GM21360 (cell line): ENCODE measurements around the gene CES2.
"Not testable (repeated sequence)": the region's sequence is repeated elsewhere in the genome, so short reads cannot be mapped to it uniquely, and the experiment has no call there.

Experiments used
- ATAC-seq: cut with Tn5 transposase; IDR thresholded peaks from one replicate; pipeline ENCODE4 v1.9.1; 2021; ENCODE audit warnings: mild to moderate bottlenecking, moderate library complexity; ENCODE audit not compliant: unreplicated experiment

CES2 gene

DNA sequence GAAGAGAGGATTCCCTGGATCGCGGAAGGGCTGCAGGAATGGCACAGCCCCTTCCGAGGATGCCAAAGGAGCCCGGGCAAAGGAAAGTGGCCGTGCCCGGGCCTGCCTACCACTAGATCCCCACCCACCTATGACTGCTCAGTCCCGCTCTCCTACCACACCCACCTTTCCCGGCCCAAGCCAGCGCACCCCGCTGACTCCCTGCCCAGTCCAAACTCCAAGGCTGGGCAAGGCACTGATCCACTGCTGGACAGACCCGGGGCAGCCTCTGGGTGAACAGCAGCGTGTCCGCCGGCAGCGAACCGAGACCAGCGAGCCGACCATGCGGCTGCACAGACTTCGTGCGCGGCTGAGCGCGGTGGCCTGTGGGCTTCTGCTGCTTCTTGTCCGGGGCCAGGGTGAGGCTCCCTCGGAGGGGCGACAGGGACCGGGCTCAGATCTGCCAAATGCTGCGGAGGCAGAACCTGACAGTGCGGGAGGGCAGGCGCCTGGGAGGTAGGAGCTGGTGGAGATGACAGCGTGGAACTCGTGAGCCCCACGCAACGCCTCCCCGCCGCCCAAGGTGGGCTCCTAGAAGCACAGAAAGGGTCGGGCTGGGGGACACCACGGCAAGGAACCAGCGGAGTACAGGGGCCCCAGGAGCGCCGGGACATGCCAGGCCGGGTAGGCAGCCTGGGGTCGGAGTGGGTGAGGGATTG, at the start of gene CES2:
TSS of gene CES2 (plus strand) at position 203 of the 698 bp plus-strand sequence. CDS start at position 323, 120 bp downstream.
- no peak for ATAC-seq

DNA sequence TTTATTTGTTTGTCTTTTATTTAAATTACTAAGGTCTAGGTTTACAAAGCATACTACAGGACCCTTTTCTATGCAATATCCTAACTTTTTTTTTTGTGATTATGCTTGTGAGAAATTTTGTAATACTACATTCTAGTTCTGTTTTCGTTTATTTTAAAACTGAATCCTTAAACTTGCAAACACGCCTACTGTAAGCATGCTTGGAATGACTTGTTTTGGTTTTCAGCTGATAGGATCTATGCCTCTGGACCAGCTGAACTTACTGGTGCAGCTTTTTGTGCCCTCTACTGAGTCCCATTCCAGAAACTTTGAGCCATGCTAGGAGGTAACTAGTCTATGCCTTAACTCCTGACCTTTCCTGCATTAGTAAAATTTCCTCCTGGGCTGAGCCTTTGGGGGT, 49.0 kb upstream of the CES2 start:
- no peak for ATAC-seq

DNA sequence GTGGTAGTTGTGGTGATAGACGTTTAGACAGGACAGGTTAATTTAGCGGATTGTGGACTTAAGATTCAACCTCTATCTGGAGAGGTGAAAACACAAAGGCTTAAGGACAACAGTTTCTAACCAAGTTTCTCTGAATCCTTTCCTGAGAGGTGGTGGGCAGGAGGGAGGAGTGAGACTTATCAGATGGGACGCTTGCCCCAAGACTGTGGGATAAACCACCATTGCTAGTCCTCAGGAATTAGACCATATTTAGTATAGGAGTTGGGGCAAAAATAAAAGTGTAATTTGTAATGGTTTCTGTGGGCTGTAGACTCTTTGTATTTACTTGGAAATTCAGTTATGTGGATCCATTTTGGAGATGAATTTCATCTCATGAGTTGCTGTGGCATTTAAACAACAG, 48.4 kb upstream of the CES2 start:
- no peak for ATAC-seq

DNA sequence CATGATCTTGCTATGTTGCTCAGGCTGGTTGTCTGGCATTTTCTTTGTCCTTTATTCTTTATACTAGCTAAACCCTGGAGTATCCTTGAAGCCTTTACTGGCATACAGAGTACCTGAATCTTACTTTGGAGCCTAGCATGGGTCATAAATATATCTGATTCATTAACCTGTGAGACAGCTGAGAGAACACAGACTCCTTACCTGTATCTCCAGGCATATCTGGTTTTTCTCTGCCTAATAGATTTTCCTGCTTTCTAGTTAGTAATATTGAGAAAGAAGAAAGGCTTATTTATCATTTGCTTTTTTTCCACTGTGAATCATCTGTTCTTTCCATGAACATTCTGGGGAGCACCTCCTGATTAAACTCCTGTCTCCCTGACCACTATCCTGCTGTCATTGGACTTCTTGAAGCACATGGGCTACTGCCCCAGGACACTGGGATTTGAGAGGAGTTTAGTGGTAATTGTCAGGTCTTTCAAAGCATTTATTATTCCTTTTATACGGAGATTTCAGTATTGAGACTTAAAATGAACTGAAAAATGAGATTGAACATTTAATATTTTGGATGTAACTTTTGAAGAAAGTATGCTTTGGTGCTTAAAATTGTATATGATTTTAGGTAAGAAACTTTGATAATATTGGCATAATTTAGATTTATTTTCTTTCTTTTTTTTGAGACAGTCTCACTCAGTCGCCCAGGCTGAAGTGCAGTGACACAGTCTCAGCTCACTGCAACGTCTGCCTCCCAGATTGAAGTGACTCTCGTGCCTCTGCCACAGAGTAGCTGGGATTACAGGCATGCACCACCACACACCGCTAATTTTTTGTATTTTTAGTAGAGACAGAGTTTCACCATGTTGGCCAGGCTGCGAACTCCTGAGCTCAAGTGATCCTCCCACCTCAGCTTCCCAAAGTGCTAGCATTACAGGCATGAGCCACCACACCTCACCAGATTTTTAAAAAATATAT, 46.4 kb upstream of the CES2 start:
- no peak for ATAC-seq

DNA sequence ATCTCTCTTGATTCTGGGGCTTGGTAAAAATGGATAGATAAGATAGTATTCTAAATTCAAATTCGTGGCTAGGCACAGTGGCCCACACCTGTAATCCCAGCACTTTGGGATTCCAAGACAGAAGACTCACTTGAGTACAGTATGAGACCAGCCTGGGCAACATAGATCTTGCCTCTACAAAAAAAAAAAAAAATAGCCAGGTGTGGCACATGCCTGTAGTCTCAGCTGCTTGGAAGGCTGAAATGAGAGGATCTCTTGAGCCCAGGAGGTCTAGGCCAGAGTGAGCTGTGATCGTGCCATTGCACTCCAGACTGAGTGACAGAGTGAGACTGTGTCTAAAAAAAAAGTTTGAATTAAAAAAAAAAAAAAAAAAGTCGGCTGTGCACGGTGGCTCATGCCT, 45.7 kb upstream of the CES2 start:
- no peak for ATAC-seq

DNA sequence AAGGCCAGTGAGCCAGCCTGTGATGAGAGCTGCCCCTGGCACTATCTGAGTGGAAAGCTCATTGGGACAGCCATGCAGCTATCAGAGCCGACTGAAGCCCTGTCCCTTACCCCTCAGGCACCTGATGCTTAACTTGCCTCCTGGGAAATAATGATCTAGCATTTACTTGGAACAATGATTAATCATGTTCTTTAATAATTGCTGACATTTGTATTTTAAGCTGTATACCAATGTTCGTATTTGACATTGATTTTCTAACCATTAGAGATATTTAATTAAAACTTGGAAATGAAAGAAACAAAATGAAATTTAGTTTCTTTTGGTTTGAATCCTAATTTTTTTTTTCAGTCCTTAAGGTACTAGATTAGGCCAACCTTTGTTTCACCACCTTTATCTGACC, 44.5 kb upstream of the CES2 start:
- no peak for ATAC-seq

- ATAC-seq: no peak
Measured at GRCh38 chr16:66891360-66891759, 44.0 kb upstream of the CES2 start.

DNA sequence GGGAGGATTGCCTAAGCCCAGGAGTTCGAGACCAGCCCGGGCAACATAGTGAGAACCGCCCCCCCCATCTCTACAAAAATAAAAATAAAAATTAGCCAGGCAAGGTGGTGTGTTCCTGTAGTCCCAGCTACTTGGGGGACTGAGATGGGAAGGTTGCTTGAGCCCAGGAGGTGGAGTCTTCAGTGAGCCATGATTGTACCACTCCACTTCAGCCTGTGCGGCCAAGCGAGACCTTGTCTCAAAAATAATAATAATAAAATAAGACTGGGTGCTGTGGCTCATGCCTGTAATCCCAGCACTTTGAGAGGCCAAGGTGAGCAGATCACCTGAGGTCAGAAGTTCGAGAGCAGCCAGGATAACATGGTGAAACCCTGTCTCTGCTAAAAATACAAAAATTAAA, 43.5 kb upstream of the CES2 start:
- no peak for ATAC-seq

DNA sequence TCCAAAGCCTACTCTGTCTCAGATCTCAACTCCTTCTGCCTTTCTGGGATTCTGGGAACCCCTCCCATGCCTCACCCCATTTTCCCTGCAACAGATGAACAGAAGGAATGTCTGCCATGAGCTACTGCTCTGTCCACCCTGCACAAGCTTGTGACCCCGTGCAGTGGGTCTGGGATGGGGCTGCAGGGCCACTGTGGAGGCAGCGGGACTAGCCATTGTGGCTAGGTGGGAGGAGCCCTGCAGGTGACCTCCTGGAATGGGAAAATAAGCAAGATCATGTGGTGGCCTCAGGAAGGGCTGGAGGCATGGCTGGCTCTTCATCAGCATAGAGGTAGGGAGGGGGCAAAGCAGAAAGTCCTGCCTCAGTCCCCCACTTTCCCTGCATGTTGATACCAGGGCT, 41.3 kb upstream of the CES2 start:
- no peak for ATAC-seq

DNA sequence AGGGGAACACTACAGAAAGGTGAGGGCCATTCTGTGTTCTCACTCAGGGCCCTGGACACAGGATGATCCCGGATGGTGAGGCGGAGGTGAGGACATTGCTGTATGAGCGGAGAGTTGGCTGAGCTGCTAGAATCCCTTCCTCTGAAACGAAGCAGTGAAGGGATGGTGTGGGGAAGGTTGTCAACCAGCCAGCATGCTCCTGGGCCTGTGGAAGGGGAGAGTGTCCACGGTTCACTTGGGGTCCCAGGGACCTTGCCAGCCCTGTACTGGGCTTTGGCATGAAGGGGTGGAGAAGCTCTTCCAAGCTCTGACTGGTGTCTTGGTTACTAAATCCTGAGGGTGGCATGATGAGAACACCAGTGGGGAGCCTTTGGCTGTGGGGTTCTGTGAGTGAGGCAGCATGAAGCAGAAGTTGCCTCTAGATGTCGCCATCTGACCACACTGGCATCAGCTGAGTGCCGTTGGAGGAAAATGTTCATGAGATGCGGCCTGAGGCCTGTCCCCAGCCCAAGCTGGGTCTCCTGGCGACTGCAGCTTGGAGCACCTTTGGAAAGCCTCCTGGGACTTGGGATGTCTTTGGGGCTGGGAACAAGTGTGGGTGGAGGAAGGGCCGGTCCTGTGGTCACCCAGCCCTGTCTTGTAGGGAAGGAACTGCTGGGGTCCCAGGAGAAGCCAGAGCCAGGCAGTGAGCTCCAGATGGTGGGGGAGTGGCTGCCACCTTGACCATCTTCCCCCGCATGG, 40.2 kb upstream of the CES2 start:
- no peak for ATAC-seq

GRCh38 chr16:66895689-66895979, 39.7 kb upstream of the CES2 start:
- ATAC-seq: no peak

DNA sequence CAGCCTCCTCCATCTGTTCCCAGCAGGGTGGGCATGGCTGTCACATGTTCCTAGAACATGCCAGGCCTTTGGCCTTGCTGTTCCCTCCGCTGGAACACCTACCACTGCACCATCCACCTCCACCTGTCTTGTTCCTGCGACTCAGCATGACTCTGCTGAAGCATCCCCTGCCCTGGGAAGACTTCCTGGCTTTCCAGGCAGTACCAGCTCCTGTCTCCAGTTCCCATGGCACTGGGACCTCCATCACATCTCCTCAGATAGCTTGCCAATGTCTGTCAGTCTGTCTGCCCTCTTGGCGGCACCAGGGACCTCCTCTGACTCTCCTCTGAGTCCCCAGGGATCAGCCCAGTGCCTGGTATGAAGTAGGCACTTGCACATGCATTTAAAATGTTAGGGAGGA, 39.3 kb upstream of the CES2 start:
- no peak for ATAC-seq

- ATAC-seq: not testable (repeated sequence)
Measured at GRCh38 chr16:66896682-66897081, 38.6 kb upstream of the CES2 start.

- no peak for ATAC-seq
Measured at GRCh38 chr16:66898207-66898606, 37.1 kb upstream of the CES2 start.

- no peak for ATAC-seq
Measured at GRCh38 chr16:66898933-66899309, 36.4 kb upstream of the CES2 start.

- ATAC-seq: no peak
Measured at GRCh38 chr16:66899310-66899944, 35.9 kb upstream of the CES2 start.

GRCh38 chr16:66899945-66900710, 35.2 kb upstream of the CES2 start:
- ATAC-seq: no peak

DNA sequence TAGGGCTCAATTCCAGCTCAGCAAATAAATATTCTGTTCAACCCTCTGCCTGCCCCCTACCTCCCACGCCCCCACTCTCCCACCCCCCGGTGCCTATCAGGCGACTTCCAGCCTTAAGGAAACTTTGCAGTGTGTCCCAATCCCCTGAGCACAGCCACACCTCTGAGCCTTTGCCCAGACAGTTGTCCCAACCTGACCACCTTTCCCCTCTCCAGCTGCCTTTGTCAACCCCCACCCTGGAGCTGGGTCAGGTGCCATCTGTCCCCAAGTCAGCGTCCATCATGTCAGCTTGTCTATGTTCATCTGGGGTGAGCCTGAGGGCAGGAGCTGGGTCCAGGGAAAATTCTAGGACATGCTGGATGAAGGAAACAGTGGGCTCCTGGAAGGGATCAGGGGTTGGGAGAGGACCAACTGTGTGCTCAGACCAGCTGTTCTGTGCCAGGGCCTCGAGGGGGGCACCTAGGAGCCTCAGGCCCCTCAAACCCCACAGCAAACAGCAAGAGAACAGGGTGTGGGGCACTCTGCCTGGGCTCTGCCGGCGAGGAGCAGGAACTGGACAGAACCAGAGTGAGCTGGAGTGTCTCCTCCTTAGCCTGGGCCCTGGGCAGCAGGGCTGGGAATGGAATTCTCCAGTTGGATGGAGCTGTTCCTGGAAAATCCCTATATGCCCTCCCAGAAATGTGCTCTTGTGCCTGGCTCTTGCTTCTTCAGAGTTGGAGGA, 34.4 kb upstream of the CES2 start:
- no peak for ATAC-seq

DNA sequence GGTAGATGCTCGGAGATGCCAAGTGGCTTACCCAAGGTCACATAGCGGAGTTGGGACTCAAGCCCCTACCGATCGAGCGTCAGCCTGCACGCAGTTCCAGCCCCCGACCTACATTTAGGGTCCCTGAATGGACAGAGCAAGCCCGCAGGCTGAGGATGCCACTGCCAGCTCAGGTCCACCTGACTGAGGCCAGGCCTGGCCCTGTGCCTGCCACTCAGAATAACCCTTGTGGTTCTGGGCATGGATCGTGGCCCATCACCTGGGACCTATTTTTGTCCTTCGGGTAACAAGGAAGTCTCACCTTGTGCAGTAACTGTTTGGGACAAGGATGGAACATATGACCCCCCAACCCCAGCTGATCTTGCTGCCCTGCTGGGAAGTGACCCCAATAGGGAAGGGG, 33.7 kb upstream of the CES2 start:
- ATAC-seq: no peak
